Measurements from ENCODE around the gene DGKH.
"Not testable (repeated sequence)": the region's sequence is repeated elsewhere in the genome, so short reads cannot be mapped to it uniquely, and the experiment has no call there.

DGKH gene

GRCh38 chr13:42041011-42041683 is 7.3 kb upstream of the DGKH start:
- DNase-seq (ENCODE audit: low read depth, low spot score), result no peak

- DNase-seq (ENCODE audit: low read depth, low spot score), result no peak
Measured at GRCh38 chr13:42041684-42042035, 6.8 kb upstream of the DGKH start.

GRCh38 chr13:42043676-42044075 is 4.8 kb upstream of the DGKH start:
- DNase-seq (ENCODE audit: low read depth, low spot score), result no peak

- DNase-seq (ENCODE audit: low read depth, low spot score), result no peak
Measured at GRCh38 chr13:42046448-42046847, 2.0 kb upstream of the DGKH start.

- DNase-seq (ENCODE audit: low read depth, low spot score), result no peak
Measured at GRCh38 chr13:42047561-42048341, 697 bp upstream of the DGKH start.

- no peak for DNase-seq (ENCODE audit: low read depth, low spot score)
Measured at GRCh38 chr13:42048684-42049453, 421 bp downstream of the DGKH start.

- DNase-seq (ENCODE audit: low read depth, low spot score), result no peak
Measured at GRCh38 chr13:42049454-42049813, 986 bp downstream of the DGKH start.

- DNase-seq (ENCODE audit: low read depth, low spot score), result no peak
Measured at GRCh38 chr13:42054798-42055499, 6.5 kb downstream of the DGKH start.

- no peak for DNase-seq (ENCODE audit: low read depth, low spot score)
Measured at GRCh38 chr13:42055500-42056085, 7.1 kb downstream of the DGKH start.

- no peak for DNase-seq (ENCODE audit: low read depth, low spot score)
Measured at GRCh38 chr13:42056146-42056545, 7.7 kb downstream of the DGKH start.

GRCh38 chr13:42056583-42056982 is 8.1 kb downstream of the DGKH start:
- no peak for DNase-seq (ENCODE audit: low read depth, low spot score)

GRCh38 chr13:42057918-42058530 is 9.6 kb downstream of the DGKH start:
- no peak for DNase-seq (ENCODE audit: low read depth, low spot score)

GRCh38 chr13:42061943-42062342 is 13.5 kb downstream of the DGKH start:
- no peak for DNase-seq (ENCODE audit: low read depth, low spot score)

- no peak for DNase-seq (ENCODE audit: low read depth, low spot score)
Measured at GRCh38 chr13:42063105-42063504, 14.7 kb downstream of the DGKH start.

- DNase-seq (ENCODE audit: low read depth, low spot score), result no peak
Measured at GRCh38 chr13:42064259-42064658, 15.8 kb downstream of the DGKH start.

- DNase-seq (ENCODE audit: low read depth, low spot score), result no peak
Measured at GRCh38 chr13:42064966-42065365, 16.5 kb downstream of the DGKH start.

- no peak for DNase-seq (ENCODE audit: low read depth, low spot score)
Measured at GRCh38 chr13:42065414-42065813, 17.0 kb downstream of the DGKH start.

- no peak for DNase-seq (ENCODE audit: low read depth, low spot score)
Measured at GRCh38 chr13:42066542-42066941, 18.1 kb downstream of the DGKH start.

- DNase-seq (ENCODE audit: low read depth, low spot score), result no peak
Measured at GRCh38 chr13:42068886-42069285, 20.4 kb downstream of the DGKH start.

- not testable (repeated sequence) for DNase-seq (ENCODE audit: low read depth, low spot score)
Measured at GRCh38 chr13:42070599-42070998, 22.2 kb downstream of the DGKH start.

- DNase-seq (ENCODE audit: low read depth, low spot score), result not testable (repeated sequence)
Measured at GRCh38 chr13:42071179-42071578, 22.7 kb downstream of the DGKH start.

Measured in activated CD4-positive, CD25-positive, alpha-beta regulatory T cell treated with anti-CD3 and anti-CD28 coated beads, Interleukin-2, amount 50 U/mL, for 16 hours (primary cell).